Muscle of back (tissue), 11 donors: ENCODE results near the gene CLIC6. TPM values are rescaled to one million over a fixed set of nuclear protein-coding genes. Genes with fewer than 3 reads are reported as not detected.
"Not testable (repeated sequence)": the region's sequence is repeated elsewhere in the genome, so short reads cannot be mapped to it uniquely, and the experiment has no call there.

Source experiments
- DNase-seq, 3 donors: peaks; one replicate each; pipeline versions ENCODE4 v3.0.0 to v3.0.0-alpha.2; 2013
- polyA plus RNA-seq, 10 donors: library from polyadenylated mRNA; unstranded; fragments of 120-200 nt; gene quantifications; one replicate each; pipeline ENCODE4 v1.2.1, GENCODE V29; 2013; ENCODE audit not compliant: insufficient read length in 10 of 10

The CLIC6 gene
- polyA plus RNA-seq, 10 donors, result 0.05 to 0.07 (median 0.06) TPM; not detected in 5

- no peak for DNase-seq
These were observed 17.2 kb upstream of the CLIC6 start for GRCh38 chr21:34651642-34652041.

DNA sequence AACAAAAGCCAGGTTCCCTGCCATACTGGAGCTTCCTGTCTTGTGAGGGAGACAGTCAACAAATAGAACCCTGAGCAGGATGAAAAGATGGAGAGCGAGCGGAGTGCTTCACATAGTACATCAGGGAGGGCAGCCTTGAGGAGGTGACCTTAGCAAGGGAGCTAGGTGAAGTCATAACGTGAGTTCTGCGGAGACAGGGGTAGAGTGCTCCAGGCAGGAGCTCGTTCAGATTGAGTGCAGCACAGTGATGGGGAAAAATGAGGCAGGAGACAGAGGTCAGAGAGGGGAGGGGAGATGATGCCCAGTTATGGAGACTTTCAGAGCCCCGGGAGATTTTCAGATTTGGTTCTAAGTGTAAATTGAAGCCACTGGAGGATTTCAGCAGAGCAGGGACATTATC, 15.3 kb upstream of the CLIC6 start:
- no peak for DNase-seq

DNA sequence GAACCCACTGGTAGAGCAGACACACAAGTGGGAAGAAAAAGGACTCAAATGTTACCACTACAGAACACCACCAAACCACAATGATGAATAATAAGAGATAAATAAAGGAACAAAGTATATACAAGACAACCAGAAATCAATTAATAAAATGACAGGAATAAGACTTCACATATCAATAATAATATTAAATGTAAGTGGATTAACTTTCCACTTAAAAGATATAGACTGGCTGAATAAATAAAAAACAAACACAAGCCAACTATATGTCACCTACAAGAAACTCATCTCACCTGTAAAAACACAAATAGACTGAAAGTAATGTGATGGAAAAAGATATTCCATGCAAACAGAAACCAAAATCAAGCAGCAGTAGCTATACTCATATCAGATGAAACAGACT, 6.9 kb upstream of the CLIC6 start:
- DNase-seq, result no peak

- DNase-seq, result no peak
These were observed 1.0 kb upstream of the CLIC6 start for GRCh38 chr21:34667761-34668160.

- DNase-seq, result no peak
These were observed 520 bp downstream of the CLIC6 start for GRCh38 chr21:34669149-34669879.

DNA sequence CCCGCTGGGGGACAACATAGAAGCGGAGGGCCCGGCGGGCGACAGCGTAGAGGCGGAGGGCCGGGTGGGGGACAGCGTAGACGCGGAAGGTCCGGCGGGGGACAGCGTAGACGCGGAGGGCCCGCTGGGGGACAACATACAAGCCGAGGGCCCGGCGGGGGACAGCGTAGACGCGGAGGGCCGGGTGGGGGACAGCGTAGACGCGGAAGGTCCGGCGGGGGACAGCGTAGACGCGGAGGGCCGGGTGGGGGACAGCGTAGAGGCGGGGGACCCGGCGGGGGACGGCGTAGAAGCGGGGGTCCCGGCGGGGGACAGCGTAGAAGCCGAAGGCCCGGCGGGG, 1.1 kb downstream of the CLIC6 start:
- DNase-seq, result not testable (repeated sequence)

DNA sequence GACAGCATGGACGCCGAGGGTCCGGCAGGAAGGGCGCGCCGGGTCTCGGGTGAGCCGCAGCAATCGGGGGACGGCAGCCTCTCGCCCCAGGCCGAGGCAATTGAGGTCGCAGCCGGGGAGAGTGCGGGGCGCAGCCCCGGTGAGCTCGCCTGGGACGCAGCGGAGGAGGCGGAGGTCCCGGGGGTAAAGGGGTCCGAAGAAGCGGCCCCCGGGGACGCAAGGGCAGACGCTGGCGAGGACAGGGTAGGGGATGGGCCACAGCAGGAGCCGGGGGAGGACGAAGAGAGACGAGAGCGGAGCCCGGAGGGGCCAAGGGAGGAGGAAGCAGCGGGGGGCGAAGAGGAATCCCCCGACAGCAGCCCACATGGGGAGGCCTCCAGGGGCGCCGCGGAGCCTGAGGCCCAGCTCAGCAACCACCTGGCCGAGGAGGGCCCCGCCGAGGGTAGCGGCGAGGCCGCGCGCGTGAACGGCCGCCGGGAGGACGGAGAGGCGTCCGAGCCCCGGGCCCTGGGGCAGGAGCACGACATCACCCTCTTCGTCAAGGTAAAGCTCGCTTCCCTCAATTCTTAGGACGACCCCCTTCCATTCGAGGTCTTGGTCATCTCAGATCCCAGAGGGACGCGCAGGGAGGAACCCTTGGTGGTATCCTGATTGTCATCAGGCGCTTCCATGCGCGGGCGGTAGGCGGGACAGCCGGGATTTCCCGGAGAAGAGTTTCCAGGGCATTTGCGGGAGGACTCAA, 1.6 kb downstream of the CLIC6 start:
- peak in 1 of 3 donors; percentile 29 for DNase-seq

DNA sequence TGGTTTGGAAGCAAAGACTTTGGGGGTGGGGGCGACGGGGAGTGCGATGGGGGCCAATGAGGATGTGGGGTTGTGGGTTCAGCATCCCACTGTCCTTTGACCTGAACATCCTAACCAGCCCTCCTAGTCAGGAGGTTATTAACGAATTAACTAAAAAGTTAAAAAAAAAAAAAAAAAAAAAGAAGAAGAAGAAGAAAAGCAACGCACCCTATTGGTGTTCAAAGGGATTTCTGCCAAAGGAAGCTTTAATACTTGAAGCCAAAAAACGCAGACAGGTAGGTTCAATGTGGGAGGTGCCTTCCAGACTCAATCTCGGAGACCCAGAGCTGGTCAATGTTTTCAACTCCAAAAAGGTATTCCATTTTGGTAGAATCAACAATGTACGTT, 2.2 kb downstream of the CLIC6 start:
- DNase-seq, result no peak

DNA sequence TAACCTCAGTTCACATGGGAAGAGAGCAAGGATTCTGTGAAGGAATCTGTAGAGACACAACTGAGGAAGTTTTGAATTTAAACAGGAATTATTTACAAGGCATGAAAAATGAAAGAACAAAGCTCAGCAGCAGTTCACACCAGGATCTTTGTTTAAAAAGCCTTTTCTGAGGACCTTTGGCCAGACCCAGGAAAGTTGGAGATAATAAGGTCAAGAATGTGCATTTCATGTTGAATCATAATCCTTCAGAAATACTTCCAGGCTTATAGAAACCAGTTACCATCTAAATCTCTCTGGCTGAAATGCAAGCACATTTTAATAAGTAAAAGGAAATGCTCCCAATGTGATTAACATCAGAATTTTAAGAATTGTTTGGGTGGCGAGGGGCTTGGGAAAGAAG, 2.7 kb downstream of the CLIC6 start:
- DNase-seq, result no peak

DNA sequence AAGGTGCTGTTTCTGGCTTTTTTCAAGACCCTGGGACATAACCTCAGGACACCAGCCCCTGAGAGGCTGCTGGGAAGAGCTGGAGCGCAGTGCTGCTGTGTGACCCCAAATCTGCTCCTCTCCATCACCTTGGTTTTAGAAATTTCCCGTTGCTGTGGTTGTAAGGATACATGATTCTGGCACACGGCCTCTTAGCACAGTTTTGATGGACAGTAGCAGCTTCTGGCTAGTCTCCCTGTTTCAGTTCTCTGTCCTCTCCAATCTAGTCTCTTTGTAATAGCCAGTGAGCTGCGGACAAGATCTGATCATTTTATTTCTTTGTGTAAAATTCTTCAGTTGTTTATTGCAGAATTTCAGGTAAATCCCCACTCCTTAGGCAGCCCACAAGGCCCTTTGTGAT, 3.1 kb downstream of the CLIC6 start:
- no peak for DNase-seq

DNA sequence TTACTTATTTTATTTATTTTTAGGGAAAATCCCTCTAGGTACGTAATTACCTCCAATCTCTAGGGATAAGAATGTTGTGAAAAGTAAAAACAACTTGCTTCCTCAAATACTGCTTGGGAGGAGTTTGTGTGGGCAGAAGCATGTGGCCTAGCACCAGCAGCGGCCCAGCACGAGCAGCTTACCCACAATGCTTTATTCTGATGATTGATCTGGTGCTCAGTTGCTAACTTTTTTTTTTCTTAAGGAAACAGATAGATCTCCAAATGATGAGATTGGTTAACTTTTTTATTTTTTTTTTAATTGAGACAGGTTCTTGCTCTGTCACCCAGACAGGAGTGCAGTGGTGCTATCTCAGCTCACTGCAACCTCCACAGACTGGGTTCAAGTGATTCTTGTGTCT, 4.2 kb downstream of the CLIC6 start:
- DNase-seq, result no peak

DNA sequence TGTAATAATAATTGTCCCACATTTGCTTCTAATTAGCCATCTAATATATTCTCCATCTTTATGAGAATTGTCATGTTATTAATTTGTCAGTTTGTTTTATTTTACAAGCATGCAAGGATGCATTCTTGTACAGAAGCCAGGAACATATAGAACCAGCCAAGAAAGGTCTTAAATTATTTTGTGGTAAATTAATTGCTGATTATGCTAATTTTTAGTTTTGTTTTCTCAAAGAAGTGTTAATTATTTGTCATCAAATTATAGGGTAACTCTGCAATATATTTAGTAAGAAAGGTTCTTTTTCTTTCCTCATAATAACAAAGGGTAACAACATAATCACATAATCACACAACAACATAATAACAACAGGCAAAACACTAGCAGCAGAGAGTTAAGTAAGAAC, 5.7 kb downstream of the CLIC6 start:
- DNase-seq, result no peak

GRCh38 chr21:34675871-34676270, 7.1 kb downstream of the CLIC6 start:
- DNase-seq, result no peak

DNA sequence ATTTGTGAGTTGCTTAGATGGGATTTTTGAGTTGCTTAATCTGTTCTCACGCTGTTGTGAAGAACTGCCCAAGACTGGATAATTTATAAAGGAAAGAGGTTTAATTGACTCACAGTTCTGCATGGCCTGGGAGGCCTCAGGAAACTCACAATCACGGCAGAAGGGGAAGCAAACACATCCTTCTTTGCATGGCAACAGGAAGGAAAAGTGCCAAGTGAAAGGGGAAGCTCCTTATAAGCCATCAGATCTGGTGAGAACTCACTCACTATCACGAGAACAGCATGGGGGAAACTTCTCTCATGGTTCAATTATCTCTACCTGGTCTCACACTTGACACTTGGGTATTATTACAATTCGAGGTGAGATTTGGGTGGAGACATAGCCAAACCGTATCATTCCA, 10.3 kb downstream of the CLIC6 start:
- DNase-seq, result no peak

GRCh38 chr21:34684174-34684876, 15.5 kb downstream of the CLIC6 start:
- DNase-seq, result no peak

GRCh38 chr21:34687065-34687464, 18.3 kb downstream of the CLIC6 start:
- DNase-seq, result no peak

GRCh38 chr21:34687745-34688144, 19.0 kb downstream of the CLIC6 start:
- no peak for DNase-seq

DNA sequence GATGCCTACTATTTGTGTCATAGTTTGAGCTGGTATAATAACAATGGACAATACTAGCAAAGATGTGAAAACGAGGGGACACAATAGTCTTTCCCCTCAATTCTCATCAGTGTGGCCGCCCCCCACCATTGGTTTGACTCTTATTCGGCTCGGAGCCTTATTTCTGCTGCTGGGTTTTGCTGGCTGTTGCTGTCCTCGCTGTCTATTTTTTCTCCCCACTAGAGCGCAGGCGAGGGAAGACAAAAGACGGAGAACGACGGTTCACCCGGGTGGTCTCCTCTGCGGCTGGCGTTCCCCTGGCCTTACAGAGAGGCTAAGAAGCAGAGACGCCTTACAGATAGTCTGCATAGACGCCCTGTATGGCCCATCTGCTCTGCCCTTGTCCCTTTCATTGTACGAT, 19.4 kb downstream of the CLIC6 start:
- peak in 2 of 3 donors; percentile 14 to 63 for DNase-seq

- DNase-seq, result no peak
These were observed 19.9 kb downstream of the CLIC6 start for GRCh38 chr21:34688715-34689114.

DNA sequence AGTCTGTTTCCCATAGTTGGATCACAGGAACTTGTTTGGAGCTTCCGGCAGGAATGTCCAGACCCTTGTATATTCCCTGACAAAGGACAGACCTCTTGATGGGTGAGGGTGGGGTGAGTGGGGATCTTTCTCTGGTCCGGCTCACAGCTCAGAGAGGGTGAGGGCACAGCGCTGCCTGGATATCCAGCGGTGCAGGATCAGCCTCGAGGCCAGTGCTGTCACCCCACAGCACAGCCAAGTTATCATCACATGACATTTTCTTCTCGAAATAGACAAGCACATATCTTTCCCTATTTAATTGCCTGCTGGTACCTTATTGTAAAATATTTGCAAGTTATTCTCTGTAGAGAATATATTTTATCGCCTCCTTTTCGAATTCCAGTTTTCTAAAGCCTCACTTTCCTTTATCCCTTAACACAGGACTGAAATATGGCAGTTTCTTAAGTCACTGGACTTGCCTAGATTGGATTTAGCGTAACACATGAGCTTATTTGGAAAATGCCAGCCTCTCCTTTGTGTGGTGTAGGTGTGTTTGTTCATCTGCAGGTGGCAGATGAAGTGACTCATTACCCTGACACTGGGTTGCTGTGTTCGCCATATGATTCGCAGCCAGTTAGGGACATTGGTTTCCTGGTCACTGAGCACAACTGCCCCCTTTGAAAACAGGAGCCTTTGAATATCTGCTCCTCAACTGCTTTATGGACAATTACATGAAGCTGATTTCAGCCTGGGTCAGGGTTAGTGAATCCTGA, 21.4 kb downstream of the CLIC6 start:
- no peak for DNase-seq

DNA sequence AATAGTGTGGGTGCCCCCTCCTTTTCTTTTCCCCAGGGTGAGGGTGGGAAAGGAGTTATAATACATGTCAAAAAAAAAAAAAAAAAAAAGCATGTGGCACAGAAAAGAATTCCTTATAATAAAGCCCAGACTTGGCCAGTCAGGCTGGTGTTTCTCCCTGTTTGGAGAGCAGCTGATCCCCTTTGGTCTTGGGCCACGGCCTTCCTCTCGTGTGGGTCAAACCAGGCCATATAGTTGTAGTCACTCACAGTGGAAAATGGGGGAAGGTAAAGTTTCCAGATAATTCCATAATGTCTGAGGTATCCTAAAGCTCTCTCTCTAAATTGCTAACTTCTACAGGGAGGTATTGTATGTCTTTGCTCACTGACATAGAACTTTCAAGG, 22.0 kb downstream of the CLIC6 start:
- DNase-seq, result no peak

DNA sequence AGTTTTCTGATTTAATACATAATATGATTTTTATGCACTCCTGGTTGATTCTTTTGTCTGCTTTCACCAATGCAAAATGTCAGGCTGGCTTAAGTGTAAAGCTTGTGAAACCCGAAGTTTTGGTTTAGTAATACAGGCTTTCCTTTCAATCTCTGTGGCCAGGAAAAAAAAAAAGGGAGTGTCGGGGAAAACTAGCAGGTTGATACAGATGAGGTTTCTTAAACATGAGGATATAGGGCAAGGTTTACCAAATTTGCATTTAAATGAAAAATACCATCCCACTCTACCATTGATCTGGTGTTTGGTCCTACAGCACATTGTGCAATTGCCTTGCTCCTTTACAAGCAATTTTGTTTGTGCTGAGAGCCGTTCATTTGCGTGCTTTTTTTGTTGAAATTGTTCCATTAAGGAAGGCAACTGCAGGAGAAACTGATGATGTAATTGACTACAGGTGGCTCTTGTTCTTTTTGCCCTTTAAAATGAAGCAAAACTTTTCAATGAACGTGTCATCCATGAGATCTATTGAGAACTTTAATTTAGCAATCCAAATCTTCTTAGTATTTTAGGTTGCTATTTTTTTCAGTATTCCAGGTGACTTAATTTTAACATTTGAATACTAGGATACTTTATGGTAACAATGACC, 22.7 kb downstream of the CLIC6 start:
- no peak for DNase-seq
